Stimulated activated naive B cell treated with anti-CD40 and anti-IgM and Interleukin-4, amounts not matched to agents 10 μg/mL and 1 μg/mL and 100 μg/mL, for 72 hours (primary cell): ENCODE data around the gene OR7G1.

Source experiments
- ATAC-seq, 2 donors: fragments of 150-1000 bp; cut with Tn5 transposase; replicated peaks; 2 replicates each; pipeline ENCODE4 v1.10.0; 2021; ENCODE audit warnings: moderate library complexity in 1 of 2
- DNase-seq: peaks from one replicate; pipeline ENCODE4 v3.0.0; 2021
- H3K27ac Mint-ChIP-seq: one replicate; pipeline ENCODE4 v1.8.0; 2022; ENCODE audit warnings: mild to moderate bottlenecking, mixed read lengths
- H3K27me3 Mint-ChIP-seq, 2 donors: one replicate each; pipeline ENCODE4 v1.8.0; 2022; ENCODE audit warnings: mixed read lengths in 2 of 2
- H3K36me3 Mint-ChIP-seq, 2 donors: one replicate each; pipeline ENCODE4 v1.8.0; 2022; ENCODE audit warnings: mixed read lengths in 2 of 2, mild to moderate bottlenecking in 1 of 2
- H3K4me1 Mint-ChIP-seq, 2 donors: one replicate each; pipeline ENCODE4 v1.8.0; 2022; ENCODE audit warnings: mixed read lengths in 2 of 2, mild to moderate bottlenecking in 1 of 2
- H3K4me3 Mint-ChIP-seq, 2 donors: one replicate each; pipeline ENCODE4 v1.8.0; 2022; ENCODE audit warnings: mild to moderate bottlenecking in 2 of 2, mixed read lengths in 2 of 2, moderate library complexity in 1 of 2
- H3K9me3 Mint-ChIP-seq, 2 donors: one replicate each; pipeline ENCODE4 v1.8.0; 2022; ENCODE audit warnings: mixed read lengths in 2 of 2, mild to moderate bottlenecking in 1 of 2

OR7G1 gene, protein sequence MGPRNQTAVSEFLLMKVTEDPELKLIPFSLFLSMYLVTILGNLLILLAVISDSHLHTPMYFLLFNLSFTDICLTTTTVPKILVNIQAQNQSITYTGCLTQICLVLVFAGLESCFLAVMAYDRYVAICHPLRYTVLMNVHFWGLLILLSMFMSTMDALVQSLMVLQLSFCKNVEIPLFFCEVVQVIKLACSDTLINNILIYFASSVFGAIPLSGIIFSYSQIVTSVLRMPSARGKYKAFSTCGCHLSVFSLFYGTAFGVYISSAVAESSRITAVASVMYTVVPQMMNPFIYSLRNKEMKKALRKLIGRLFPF

DNA sequence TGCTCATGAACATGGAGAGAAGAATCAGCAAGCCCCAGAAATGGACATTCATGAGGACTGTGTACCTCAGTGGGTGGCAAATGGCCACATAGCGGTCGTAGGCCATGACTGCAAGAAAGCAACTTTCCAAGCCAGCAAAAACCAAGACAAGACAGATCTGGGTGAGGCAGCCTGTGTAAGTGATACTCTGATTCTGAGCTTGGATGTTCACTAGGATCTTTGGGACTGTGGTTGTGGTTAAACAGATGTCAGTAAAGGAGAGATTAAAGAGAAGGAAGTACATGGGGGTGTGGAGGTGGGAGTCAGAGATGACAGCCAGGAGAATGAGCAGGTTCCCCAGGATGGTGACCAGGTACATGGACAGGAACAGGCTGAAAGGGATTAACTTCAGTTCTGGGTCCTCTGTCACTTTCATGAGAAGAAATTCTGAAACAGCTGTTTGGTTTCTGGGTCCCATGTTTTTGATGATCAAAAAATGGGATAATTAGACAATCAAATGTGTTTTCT is at the start of gene OR7G1:
TSS of gene OR7G1 (minus strand) at position 457 of the 507 bp plus-strand sequence. CDS start at position 457, 0 bp downstream.
- no peaks in the 10 kb centered on the region for H3K4me1 Mint-ChIP-seq
- no peak for ATAC-seq
- H3K36me3 Mint-ChIP-seq, result no peaks in the 10 kb centered on the region
- peaks cover 21 to 22% of the 10 kb centered on the region in 2 donors for H3K27me3 Mint-ChIP-seq
- H3K9me3 Mint-ChIP-seq, result no peaks in the 10 kb centered on the region
- DNase-seq, result no peak
- no peak within 1 kb of the TSS for H3K27ac Mint-ChIP-seq
- no peak within 1 kb of the TSS for H3K4me3 Mint-ChIP-seq

DNA sequence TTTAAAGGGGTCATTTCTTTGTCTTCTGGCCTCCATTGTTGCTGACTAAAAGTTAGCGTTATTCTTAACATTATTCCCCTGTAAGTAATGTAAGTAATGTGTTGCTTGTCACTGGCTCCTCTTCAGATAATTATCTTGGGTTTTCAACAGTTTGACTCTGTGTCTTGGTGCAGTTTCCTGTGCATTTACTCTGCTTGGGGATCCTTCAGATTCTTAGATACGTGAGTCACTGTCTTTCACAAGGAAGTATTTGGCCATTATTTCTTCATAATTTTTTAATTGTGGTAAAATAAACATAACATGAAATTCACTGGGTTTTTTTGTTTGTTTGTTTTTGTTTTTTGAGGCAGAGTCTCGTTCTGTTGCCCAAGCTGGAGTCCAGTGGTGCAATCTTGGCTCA is 49.7 kb upstream of the OR7G1 start:
- Mint-ChIP-seq H3K4me1 (peaks cover 4 to 17% of the 10 kb centered on the region in 2 donors), H3K27ac (no peak overlapping the region), H3K9me3 (peaks cover 3 to 4% of the 10 kb centered on the region in 2 donors), H3K27me3 (no peaks in the 10 kb centered on the region), H3K4me3 (no peak overlapping the region), H3K36me3 (peaks cover 54 to 59% of the 10 kb centered on the region in 2 donors)
- ATAC-seq, result no peak
- DNase-seq, result no peak

DNA sequence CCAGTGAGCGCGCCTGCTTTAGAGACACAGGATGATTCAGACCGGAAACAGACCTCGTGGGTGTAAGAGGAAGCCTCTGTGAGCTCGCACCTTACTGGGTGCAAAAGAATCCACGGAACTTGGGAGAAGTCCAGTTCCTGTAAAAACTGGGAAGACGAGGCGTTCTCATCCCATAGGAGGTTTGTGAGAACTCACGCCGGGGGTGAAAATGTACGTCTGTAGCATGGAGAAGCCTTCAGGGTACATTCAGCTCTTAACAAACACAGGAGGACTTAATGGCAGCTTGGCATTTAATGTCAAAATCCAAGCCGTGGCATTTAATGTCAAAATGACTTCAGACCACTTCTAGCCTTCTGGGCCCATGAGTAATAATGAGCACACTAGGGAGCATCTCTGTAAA is 45.9 kb upstream of the OR7G1 start:
- Mint-ChIP-seq H3K9me3 (peaks cover 0 to 7% of the 10 kb centered on the region in 2 donors), H3K27me3 (no peaks in the 10 kb centered on the region), H3K36me3 (peaks cover 75 to 92% of the 10 kb centered on the region in 2 donors), H3K4me1 (peaks cover 5 to 15% of the 10 kb centered on the region in 2 donors), H3K27ac (no peak overlapping the region), H3K4me3 (no peak overlapping the region)
- ATAC-seq, result no peak
- no peak for DNase-seq

DNA sequence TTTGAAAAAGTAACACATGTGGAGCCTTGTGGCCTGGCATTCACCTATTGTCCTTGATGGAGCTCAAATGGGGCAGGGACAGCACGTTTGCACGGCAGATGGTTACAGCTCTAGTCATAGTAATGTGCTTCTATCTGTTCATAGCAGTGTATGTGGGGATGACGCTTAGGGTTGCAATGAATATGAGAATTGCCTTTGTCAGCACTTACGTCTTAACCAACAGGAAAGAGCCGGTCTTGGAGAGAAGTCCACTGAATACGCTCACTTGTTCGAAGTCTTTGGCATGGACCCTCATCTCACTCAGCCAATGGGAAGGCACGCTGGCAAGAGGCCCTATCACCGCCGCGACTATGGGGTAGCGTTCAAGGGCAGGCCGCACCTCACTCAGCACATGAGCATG is 44.3 kb upstream of the OR7G1 start:
- H3K4me1 Mint-ChIP-seq, result peaks cover 21 to 24% of the 10 kb centered on the region in 2 donors

DNA sequence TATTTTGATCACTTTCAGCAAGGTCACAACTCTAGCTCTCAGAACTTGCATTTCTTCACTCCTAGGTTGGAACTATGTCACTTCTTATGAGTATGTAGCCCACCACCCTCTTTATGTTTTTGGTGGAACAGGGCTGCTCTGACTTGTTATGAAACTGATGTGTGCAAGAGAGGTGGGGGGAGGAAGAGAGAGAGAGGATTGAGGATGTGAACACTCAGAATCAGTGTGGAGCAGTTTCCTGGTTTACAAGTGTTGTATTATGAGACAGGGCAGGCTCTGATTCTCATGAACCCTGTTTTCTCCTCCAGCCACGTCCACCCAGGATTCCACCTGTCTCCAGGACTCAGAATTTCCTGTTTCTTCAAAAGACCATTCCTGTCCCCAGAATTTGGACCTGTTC is 40.7 kb upstream of the OR7G1 start:
- no peaks in the 10 kb centered on the region for H3K27me3 Mint-ChIP-seq
- peaks cover 31 to 46% of the 10 kb centered on the region in 2 donors for H3K4me1 Mint-ChIP-seq
- H3K36me3 Mint-ChIP-seq, result peaks cover 80 to 99% of the 10 kb centered on the region in 2 donors
- peak overlapping the region; percentile 89 for H3K27ac Mint-ChIP-seq
- H3K4me3 Mint-ChIP-seq, result peak overlapping the region in 1 of 2 donors; percentile 37
- peaks cover under 1 to 12% of the 10 kb centered on the region in 2 donors for H3K9me3 Mint-ChIP-seq
- DNase-seq, result no peak
- peak; percentile 87 to 93 for ATAC-seq

More for the DNA sequence above, 44.3 kb upstream of the OR7G1 start:
- no peaks in the 10 kb centered on the region for H3K27me3 Mint-ChIP-seq
- ATAC-seq (no peak), DNase-seq (no peak)
- no peak overlapping the region for H3K4me3 Mint-ChIP-seq
- peaks cover 72 to 95% of the 10 kb centered on the region in 2 donors for H3K36me3 Mint-ChIP-seq
- H3K27ac Mint-ChIP-seq, result peak overlapping the region; percentile 14
- peaks cover 0 to 7% of the 10 kb centered on the region in 2 donors for H3K9me3 Mint-ChIP-seq

DNA sequence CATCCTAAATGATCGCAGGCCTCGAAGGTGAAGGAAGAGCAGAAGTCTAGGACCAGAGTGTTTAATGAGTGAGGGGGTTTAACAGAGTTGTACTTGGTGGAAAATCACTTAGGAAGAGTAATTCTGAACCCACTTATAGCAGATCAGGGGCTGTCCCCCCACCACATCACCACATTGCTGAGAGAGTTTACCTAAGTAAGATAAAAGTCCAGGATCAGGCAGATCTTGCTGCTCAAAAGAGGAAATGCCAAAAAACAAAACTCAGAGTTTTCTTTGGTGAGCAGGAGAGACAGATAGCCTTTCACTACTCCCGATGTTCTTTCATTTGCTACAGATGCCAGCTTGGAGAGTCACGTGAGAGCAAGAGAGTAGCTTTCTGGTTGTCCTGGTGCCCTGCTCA is 40.0 kb upstream of the OR7G1 start:
- Mint-ChIP-seq H3K36me3 (peaks cover 79 to 99% of the 10 kb centered on the region in 2 donors), H3K4me3 (peak overlapping the region; percentile 20 to 23), H3K9me3 (peaks cover 7 to 10% of the 10 kb centered on the region in 2 donors), H3K27me3 (no peaks in the 10 kb centered on the region), H3K27ac (peak overlapping the region; percentile 89), H3K4me1 (peaks cover 35 to 53% of the 10 kb centered on the region in 2 donors)
- peak; percentile 53 to 75 for ATAC-seq
- DNase-seq, result no peak

DNA sequence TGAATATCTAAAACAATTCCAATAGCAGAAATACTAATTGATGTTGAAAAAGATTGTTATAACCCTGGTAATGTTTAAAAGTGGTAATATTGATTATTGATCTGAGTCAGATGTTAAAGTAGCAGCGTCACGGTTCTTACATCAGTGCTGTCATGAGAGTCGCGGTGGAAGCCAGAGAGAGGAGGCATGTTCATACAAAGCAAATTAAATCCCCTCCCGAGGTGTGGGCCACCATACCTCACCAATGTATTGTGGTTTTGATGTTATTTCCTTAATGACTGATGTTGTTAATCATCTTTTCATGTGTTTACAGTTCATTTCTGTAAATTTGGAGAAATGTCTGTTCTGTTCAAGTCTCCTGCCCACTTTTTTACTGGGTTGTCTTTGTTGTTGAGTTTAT is 35.8 kb upstream of the OR7G1 start:
- H3K27me3 Mint-ChIP-seq, result no peaks in the 10 kb centered on the region
- no peak for DNase-seq
- H3K27ac Mint-ChIP-seq, result no peak overlapping the region
- no peak for ATAC-seq
- H3K4me3 Mint-ChIP-seq, result no peak overlapping the region
- H3K9me3 Mint-ChIP-seq, result peaks cover 7 to 9% of the 10 kb centered on the region in 2 donors
- H3K4me1 Mint-ChIP-seq, result peaks cover 52 to 78% of the 10 kb centered on the region in 2 donors
- peaks cover 82 to 94% of the 10 kb centered on the region in 2 donors for H3K36me3 Mint-ChIP-seq

DNA sequence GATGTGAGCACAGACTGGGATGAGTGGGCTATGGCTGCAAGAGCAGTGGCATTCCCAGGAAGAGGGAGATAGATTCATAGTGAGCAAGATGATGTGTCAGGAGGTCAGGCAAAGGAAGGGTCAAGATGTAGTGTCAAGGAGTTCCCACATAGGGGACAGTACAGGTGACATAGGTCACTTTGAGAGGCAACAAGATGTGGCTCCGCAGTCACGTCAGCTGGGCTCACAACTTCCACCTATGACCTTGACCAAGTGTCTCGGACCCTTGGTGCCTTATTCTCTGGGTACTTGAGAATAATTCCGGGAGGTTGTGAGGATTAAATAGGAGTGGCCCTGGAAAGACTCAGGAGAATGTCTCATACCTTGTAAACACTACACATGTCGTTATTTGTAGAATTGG is 35.1 kb upstream of the OR7G1 start:
- Mint-ChIP-seq H3K4me3 (no peak overlapping the region), H3K4me1 (peaks cover 44 to 73% of the 10 kb centered on the region in 2 donors), H3K27me3 (no peaks in the 10 kb centered on the region), H3K27ac (no peak overlapping the region), H3K36me3 (peaks cover 81 to 89% of the 10 kb centered on the region in 2 donors), H3K9me3 (peaks cover 8 to 10% of the 10 kb centered on the region in 2 donors)
- ATAC-seq (no peak), DNase-seq (no peak)

DNA sequence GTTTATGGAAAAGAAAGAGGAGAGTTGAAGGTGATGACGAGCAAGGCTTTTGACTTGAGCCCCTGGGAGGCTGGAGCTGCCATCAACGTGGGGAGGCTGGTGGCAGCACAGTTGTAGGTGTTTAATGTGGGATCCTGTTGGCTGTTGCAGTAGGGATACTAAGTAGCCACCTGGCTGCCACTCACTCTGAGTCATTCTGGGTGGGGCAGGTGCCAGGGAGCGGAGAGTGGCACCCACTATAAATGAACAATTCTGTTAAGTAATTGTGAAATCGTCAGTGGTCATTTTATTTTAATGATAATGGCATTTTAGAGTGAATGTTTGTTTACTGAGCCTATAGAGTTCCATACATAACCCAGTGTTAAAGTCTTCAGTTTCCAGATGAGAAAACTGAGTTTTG is 34.4 kb upstream of the OR7G1 start:
- H3K36me3 Mint-ChIP-seq, result peaks cover 83 to 89% of the 10 kb centered on the region in 2 donors
- ATAC-seq (no peak), DNase-seq (no peak)
- H3K4me1 Mint-ChIP-seq, result peaks cover 38 to 69% of the 10 kb centered on the region in 2 donors
- no peak overlapping the region for H3K4me3 Mint-ChIP-seq
- peaks cover 10 to 14% of the 10 kb centered on the region in 2 donors for H3K9me3 Mint-ChIP-seq
- no peaks in the 10 kb centered on the region for H3K27me3 Mint-ChIP-seq
- no peak overlapping the region for H3K27ac Mint-ChIP-seq

DNA sequence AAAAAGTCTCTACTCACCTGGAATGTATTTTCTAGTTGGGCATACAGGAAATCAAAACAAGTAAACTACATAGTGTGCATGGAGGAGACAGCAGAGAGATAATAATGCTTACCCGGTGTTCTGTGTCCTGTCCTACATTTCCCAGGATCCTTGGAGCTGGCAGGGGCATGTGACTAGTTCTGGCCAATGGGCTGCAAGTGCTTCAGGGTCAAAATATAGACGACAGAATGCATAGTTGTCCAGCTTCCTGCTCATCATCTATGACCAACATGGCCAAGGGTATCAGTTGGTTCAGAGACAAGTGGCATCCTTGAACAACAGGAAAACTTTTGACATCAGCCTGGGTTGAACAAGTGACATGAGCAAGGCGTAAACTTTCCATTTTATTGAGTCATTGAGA is 33.1 kb upstream of the OR7G1 start:
- ATAC-seq (no peak), DNase-seq (no peak)
- H3K9me3 Mint-ChIP-seq, result peaks cover 13 to 20% of the 10 kb centered on the region in 2 donors
- H3K27ac Mint-ChIP-seq, result peak overlapping the region; percentile 59
- no peaks in the 10 kb centered on the region for H3K27me3 Mint-ChIP-seq
- H3K4me1 Mint-ChIP-seq, result peaks cover 30 to 66% of the 10 kb centered on the region in 2 donors
- peaks cover 85 to 89% of the 10 kb centered on the region in 2 donors for H3K36me3 Mint-ChIP-seq
- H3K4me3 Mint-ChIP-seq, result no peak overlapping the region

DNA sequence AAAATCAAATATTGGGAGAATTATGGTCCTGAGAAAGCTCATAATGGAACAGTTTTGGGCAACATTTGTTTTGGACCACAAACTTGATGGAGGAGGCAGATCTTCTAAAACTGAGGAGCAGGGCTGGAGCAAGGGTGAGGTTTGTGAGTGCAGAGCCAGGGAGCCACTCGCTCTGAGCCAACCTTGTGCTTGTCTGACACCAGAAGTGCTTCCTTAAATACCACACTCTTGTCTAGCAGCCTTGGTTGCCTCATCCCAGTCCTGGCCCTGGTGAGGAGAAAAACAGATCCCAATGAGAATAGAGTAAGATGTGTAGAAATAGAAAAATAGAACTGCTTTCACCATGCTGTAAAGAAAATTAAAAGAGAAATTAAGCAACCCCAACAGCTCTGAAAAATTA is 31.3 kb upstream of the OR7G1 start:
- Mint-ChIP-seq H3K4me3 (no peak overlapping the region), H3K36me3 (peaks cover 79 to 85% of the 10 kb centered on the region in 2 donors), H3K9me3 (peaks cover 9 to 20% of the 10 kb centered on the region in 2 donors), H3K27me3 (no peaks in the 10 kb centered on the region), H3K4me1 (peaks cover 29 to 68% of the 10 kb centered on the region in 2 donors), H3K27ac (no peak overlapping the region)
- no peak for ATAC-seq
- no peak for DNase-seq

DNA sequence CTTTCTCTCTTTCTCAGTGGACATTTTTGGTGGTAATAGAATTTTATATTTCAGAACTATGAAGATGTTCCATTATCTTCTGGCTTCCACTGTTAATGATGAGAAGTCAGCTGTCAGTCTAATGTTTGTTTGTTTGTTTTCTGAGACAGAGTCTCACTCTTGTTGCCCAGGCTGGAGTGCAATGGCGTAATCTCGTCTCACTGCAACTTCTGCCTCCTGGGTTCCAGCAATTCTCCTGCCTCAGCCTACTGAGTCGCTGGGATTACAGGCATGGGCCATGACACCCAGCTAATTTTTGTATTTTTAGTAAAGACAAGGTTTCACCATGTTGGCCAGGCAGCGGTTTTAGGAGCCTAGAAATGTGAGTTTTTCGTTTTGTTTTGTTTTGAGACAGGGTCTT is 29.4 kb upstream of the OR7G1 start:
- peaks cover 62 to 66% of the 10 kb centered on the region in 2 donors for H3K36me3 Mint-ChIP-seq
- ATAC-seq, result no peak
- H3K27ac Mint-ChIP-seq, result peak overlapping the region; percentile 20
- peaks cover 9 to 13% of the 10 kb centered on the region in 2 donors for H3K9me3 Mint-ChIP-seq
- H3K4me1 Mint-ChIP-seq, result peaks cover 25 to 65% of the 10 kb centered on the region in 2 donors
- H3K27me3 Mint-ChIP-seq, result no peaks in the 10 kb centered on the region
- no peak for DNase-seq
- no peak overlapping the region for H3K4me3 Mint-ChIP-seq

DNA sequence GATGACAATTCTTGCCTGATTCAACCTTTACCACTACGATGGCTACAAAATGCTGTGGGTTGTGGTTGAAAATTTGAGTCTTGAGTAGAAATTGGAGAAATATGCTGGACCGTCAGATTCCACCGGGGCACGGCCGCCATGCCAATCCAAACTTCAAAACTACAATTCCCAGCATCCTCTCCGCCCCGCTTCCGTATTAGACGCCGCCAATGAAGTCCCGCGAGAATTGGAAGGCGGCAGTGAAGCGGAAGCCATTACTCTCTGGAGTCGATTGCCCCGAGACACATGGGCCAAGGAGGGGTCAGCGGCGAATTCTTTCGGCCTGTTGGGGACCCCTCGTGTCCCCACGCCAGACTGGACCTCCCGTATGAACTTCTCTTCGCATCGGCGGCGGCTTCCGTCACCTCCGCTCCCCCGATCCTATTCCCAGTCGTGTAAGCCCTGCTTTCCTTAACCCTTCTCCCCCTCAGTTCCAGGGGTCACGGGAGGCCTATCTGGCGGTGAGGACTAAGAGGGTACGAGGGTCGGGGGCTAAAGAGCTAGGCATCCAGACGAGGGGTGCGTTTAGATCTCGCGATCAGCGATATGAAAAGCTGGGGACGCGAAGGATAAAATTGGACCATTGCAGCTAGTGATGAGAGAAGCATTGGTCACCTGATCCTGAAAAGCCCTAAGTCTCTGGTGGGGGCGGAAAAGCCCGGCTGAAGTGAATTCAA is 24.8 kb upstream of the OR7G1 start, which contains the start of gene ZNF317:
TSS of gene ZNF317 (plus strand) at position 239 of the 716 bp plus-strand sequence. CDS start 15,620 bp downstream, outside the sequence.
- Mint-ChIP-seq H3K36me3 (peaks cover 25 to 30% of the 10 kb centered on the region in 2 donors), H3K27ac (peak within 1 kb of the TSS; percentile 99), H3K4me1 (peaks cover 9 to 44% of the 10 kb centered on the region in 2 donors), H3K9me3 (peaks cover 4 to 6% of the 10 kb centered on the region in 2 donors), H3K4me3 (peak within 1 kb of the TSS; percentile 96 to 99), H3K27me3 (no peaks in the 10 kb centered on the region)
- DNase-seq (peak; percentile 87), ATAC-seq (peak; percentile 94 to 96)

DNA sequence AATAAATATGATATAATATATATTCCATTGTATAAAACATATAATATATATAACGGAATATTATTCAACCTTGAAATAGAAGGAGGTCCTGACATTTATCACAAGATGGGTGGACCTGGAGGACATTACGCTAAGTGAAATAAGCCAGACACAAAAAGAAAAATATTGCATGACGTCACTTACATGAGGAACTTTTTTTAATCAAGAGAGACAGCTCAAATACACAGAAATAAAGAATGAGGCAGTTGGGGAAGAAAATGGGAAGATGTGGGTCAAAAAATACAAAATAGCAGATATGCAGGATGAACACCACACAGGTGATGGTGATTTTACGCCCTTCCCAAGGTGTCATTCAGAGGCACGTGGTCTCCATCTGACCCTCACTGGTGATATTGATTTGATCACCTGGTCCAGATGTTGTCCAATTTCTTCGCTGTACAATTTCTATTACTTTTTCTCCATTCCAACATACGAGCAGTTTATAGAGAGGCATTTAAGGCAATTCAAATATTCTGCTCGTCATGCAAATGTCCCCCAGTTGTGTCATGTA is 24.1 kb upstream of the OR7G1 start:
- Mint-ChIP-seq H3K27ac (peak overlapping the region; percentile 99), H3K4me1 (peaks cover 9 to 41% of the 10 kb centered on the region in 2 donors), H3K4me3 (peak overlapping the region; percentile 96 to 99), H3K27me3 (no peaks in the 10 kb centered on the region), H3K36me3 (peaks cover 19 to 24% of the 10 kb centered on the region in 2 donors), H3K9me3 (peaks cover 2 to 4% of the 10 kb centered on the region in 2 donors)
- ATAC-seq (peak; percentile 5 to 6), DNase-seq (no peak)
